Pons (tissue), 1 donor: ENCODE results near the gene SLC11A2.
"Not testable (repeated sequence)": the region's sequence is repeated elsewhere in the genome, so short reads cannot be mapped to it uniquely, and the experiment has no call there.

Experiments
- DNase-seq: peaks from one replicate; pipeline ENCODE4 v3.0.0-alpha.2; 2016; ENCODE audit warnings: low spot score

The SLC11A2 gene

GRCh38 chr12:51025338-51025835 is 797 bp downstream of the SLC11A2 start:
- DNase-seq, result peak; percentile 80

GRCh38 chr12:51023625-51024382 is 2.4 kb downstream of the SLC11A2 start:
- DNase-seq, result no peak

- DNase-seq, result no peak
Measured at GRCh38 chr12:51021694-51022093, 4.5 kb downstream of the SLC11A2 start.

DNA sequence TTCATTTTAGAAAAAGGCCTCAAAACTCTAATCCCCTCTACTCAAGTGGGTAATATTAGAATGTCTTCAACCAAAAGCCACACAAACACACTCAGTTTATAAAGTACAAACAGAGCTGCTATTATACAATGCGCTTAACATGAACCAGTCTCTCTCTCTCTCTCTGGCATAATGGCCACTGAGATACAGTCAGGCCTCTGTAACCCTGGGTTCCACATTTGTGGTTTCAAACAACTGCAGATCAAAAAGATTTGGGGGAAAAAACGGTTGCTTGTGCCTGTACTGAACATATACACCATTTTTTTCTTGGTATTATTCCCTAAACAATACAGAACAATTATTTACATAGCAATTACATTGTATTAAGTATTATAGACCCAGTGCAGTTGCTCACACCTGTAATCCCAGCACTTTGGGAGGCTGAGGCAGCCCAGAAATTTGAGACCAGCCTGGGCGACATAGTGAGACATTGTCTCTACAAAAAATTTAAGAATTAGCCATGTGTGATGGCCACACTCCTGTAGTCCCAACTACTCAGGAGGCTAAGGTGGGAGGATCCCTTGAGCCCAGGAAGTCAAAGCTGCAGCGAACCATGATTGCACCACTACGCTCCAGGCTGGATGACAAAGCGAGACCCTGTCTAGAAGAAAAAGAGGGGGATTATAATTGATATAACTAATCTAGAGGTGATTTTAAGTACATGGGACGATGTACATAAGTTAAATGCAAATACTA is 5.6 kb downstream of the SLC11A2 start:
- DNase-seq, result peak; percentile 96

- no peak for DNase-seq
Measured at GRCh38 chr12:51019927-51020326, 6.3 kb downstream of the SLC11A2 start.

DNA sequence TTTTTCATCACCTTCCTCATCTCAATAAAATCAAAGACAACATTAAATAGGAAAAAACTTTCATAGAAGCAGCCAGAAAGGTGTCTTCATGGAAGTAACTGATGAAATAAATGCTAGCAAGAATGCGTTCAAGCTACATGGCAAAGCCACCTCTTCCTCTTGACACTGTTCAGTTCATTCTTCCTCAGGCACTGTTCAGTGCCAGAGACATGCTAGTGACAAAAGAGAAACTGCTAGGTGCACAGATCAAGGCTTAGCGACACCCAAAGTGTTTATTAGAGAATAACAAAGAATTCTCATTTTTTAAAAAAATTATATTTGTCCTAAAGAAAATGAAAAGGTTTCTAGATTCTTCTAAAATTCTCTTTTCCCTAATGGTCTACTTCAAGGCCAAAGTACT is 7.2 kb downstream of the SLC11A2 start:
- no peak for DNase-seq

GRCh38 chr12:51017452-51017851 is 8.7 kb downstream of the SLC11A2 start:
- DNase-seq, result no peak

- not testable (repeated sequence) for DNase-seq
Measured at GRCh38 chr12:51014467-51014866, 11.7 kb downstream of the SLC11A2 start.

- DNase-seq, result no peak
Measured at GRCh38 chr12:51013441-51013840, 12.7 kb downstream of the SLC11A2 start.

DNA sequence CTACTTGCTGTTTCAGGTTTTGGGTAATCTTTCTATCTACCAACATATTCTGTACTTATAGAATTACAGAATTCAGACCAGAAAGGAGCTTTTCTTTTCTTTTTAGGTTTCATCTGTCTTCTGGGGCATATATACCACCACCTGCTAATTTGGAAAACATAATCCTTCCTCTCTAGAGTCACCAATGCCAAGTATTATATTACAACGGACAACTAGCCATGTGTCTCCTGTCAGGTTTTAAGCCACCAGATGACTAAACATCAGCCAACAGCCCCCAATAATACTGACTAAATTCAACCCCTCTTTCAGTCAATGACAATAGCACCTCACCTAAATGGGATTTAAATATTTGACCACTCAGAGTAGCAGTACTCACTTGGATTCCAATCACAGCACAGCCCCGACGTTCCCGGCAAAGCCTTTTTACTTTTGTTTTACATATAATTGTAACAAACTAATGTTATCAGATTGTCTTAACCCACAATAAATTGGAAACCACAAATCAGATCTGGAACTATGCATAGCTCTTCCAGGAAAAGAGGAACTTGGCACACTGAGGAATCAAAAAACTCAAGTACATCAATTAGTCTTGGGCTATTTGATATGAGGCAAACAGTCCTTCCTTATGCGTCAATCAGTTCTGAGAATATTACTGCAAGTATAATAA is 13.5 kb downstream of the SLC11A2 start:
- DNase-seq, result no peak

DNA sequence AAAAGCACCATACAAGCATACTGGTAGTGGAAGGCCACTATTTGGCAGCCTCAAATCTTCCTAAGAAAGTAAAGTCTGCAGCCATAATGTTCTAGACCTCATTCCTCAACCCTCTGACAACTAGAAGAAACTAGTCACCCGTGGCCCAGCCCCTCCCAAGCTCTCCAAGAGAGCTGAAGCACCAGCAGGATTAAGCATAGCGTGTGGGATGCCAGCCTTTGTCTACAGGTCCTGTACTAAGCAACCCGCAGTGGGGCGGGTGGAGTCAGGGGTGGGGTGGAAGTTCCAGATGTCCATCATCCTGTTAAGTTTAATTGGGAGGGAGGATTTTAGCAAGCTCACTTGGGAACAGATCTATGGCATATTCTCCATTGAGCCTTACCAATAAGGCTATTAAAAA is 14.2 kb downstream of the SLC11A2 start:
- DNase-seq, result no peak

- DNase-seq, result peak; percentile 93
Measured at GRCh38 chr12:51009056-51009440, 17.1 kb downstream of the SLC11A2 start.

- DNase-seq, result no peak
Measured at GRCh38 chr12:51008329-51009055, 17.7 kb downstream of the SLC11A2 start.

DNA sequence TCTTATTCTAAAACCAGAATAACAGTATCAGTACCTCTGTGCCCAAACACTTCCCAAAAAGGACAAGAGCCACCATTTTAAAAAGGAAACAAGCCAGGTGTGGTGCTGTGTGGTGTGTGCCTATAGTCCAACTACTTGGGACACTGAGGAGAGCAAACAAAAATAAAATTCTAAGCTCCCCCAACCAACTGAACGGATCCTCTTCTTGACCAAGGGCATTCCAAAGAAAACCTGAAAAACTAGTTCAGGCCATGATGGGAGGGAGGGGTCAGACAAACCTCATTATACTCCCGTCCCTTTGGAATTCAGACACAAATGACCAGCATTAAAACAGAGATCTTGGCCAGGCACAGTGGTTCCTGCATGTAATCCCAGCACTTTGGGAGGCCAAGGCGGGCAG is 20.5 kb downstream of the SLC11A2 start:
- DNase-seq, result no peak

GRCh38 chr12:51005030-51005429 is 21.2 kb downstream of the SLC11A2 start:
- DNase-seq, result no peak

DNA sequence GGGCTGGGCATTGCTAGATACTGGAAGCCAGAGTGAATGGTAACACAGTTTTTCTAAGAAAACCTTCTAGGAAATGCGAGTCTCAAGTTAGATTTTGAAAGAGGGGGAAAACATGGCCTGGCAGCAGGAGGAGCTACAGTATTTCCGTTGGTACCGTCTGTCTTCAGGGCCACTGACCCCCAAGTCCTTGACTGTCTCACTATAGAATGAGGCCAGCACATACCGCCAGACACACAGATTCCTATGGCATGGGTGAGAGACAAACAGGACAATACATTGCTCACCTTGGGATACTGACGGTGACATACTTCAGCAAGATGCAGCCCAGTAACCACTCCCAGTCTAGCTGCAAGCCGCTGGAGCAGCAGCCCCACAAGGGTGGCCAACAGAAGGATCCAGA is 21.7 kb downstream of the SLC11A2 start:
- no peak for DNase-seq

- no peak for DNase-seq
Measured at GRCh38 chr12:51001799-51002198, 24.4 kb downstream of the SLC11A2 start.

DNA sequence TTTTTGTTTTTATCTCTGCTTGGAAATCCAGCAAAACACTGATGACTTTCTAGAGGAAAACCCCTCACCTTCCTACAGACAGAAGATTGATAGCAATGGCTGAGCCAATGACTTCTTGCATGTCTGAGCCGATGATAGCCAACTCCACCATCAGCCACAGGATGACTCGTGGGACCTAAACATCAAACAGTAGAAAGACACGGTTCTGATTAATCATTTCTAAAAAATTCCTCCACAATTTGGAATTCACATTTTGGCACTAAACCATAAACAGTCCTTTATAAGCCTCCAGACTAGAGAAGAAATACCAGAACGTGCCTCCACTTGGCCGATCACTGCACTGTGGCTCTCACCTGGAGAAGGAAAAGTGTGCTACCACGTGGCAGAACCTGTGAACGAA is 25.9 kb downstream of the SLC11A2 start:
- no peak for DNase-seq

GRCh38 chr12:50999093-50999492 is 27.1 kb downstream of the SLC11A2 start:
- DNase-seq, result no peak

DNA sequence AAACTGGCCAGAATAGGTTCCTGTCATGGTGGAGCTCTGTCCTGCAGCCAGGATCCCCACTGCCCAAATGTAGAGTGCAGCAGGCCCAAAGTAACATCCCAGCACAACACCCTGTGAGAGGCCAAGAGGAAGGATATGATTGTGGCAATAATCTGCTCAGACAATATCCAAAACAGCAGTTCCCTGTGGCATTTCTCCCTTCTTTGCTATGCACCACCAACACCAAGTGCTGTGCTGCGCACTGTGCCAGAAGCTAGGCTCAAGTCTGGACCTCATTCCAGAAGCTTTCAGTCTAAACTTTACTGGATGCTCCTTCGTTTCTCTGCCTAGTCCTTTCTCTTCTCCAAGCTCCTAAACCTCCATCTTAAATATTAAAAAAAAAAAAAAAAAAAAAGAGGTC is 33.4 kb downstream of the SLC11A2 start:
- peak; percentile 59 for DNase-seq

DNA sequence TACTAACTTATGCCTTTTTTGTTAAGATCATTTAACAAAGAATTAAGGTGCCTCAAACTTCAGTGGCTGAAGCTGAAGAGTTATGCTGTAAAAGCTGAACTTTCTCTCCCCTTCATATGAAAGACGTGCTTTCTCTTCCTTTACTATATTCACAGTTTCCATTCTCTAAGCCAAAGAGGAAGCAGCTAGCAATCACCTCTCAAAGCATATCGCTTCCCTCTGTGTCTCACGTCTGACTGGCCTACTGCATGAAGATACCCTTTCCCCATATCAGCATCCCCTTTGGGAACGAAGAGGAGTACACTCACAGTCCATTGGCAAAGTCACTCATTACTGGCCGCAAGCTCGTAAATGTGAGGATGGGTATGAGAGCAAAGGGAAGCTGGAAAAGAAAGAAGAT is 34.9 kb downstream of the SLC11A2 start:
- DNase-seq, result peak; percentile 16

GRCh38 chr12:50990791-50991190 is 35.4 kb downstream of the SLC11A2 start:
- no peak for DNase-seq
